Ishikawa (cell line): ENCODE measurements around the gene MAP7.

Source experiments
- CREB1 ChIP-seq: IDR thresholded peaks from 2 replicates; pipeline ENCODE4 v1.6.1; 2012; ENCODE audit warnings: low read depth
- EP300 ChIP-seq: IDR thresholded peaks from 2 replicates; pipeline ENCODE4 v1.6.1; 2012; ENCODE audit warnings: borderline replicate concordance
- TAF1 ChIP-seq: IDR thresholded peaks from 2 replicates; pipeline ENCODE4 v1.6.1; 2012; ENCODE audit warnings: low read depth, mild to moderate bottlenecking
- YY1 ChIP-seq: IDR thresholded peaks from 2 replicates; pipeline ENCODE4 v1.6.1; 2012; ENCODE audit warnings: low read depth

DNA sequence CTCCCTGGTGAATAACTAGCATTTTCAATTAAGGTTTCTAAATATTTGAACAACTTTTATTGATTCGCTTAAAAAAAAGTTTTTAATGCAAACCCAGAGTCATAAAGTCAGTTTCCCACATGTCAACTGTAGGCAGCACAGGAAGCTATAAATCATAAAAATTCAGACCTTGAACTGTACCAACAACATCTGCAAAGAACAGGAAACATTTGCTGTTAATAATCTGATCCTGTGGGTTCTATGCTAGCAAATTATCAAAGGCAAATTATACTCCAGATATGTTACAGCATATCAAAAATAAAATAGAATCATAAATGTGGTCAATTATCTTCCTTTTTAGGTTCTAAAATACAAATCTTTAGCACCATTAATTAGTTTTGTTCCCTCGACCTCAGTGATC, 16.6 kb upstream of the MAP7 start:
- TF ChIP-seq TAF1 (no peak), EP300 (no peak), YY1 (no peak), CREB1 (no peak)
